Hematopoietic multipotent progenitor cell treated with erythropoietin and hydrocortisone succinate and interleukin-3 and kit ligand, for 6 days (in vitro differentiated cells): ENCODE data around the gene ARHGAP24.
A peak's percentile ranks its signal among the peaks of the same experiment; 100 is the strongest.

Experiments used
- DNase-seq: peaks from one replicate; pipeline ENCODE4 v3.0.0-alpha.2; 2015

Gene ARHGAP24

GRCh38 chr4:86038037-86038436 lies 563.1 kb downstream of the ARHGAP24 start:
- DNase-seq: no peak

GRCh38 chr4:86043755-86044592 lies 569.0 kb downstream of the ARHGAP24 start:
- peak; percentile 77 for DNase-seq

- DNase-seq: no peak
Observed at GRCh38 chr4:86044593-86044985, 569.6 kb downstream of the ARHGAP24 start.

- no peak for DNase-seq
Observed at GRCh38 chr4:86048426-86048825, 573.5 kb downstream of the ARHGAP24 start.

- DNase-seq: no peak
Observed at GRCh38 chr4:86050496-86050895, 575.5 kb downstream of the ARHGAP24 start.
